Measurements from ENCODE around the gene SRD5A1.

DNA sequence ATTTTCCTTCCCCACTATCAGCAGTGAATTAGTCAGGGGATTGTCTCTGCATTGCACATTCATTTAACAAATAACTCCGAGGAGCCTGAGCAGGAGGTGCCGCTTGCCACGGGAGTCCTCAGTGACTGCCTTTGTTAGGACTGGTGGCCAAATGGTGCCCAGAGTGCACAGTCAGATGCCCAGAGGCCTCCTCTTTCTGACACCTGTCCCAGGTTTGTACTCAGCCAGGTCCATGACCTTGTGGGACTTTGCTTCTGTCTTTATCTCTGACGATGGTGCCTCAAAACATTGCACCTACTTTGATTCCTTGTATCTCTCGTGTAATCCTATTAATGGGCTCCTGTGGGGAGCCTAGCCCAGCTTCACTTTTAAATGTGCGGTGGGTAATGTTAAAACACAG lies 4.3 kb downstream of the SRD5A1 start:
- TF ChIP-seq POLR2A (IDR thresholded peaks at IDR 0.05; ENCODE audit: borderline replicate concordance, extremely low read depth, insufficient read depth, insufficient read length) (no peak), ZBTB33 (IDR thresholded peaks at IDR 0.05; ENCODE audit: extremely low read depth, insufficient replicate concordance, low read length) (no peak), ELF1 (IDR thresholded peaks at IDR 0.05; ENCODE audit: borderline replicate concordance, low read depth) (no peak), CTCF (IDR thresholded peaks at IDR 0.05 in 2 of 3, conservative IDR thresholded peaks at IDR 0.05 in 1 of 3; ENCODE audit: borderline replicate concordance in 1 of 3, insufficient read depth in 1 of 3, low read depth in 2 of 3, low read length in 2 of 3) (no peak), ATF3 (IDR thresholded peaks at IDR 0.05) (no peak), YY1 (IDR thresholded peaks at IDR 0.05; ENCODE audit: extremely low read depth, insufficient replicate concordance, low read depth, low read length) (no peak), SP1 (IDR thresholded peaks at IDR 0.05; ENCODE audit: low read depth) (no peak), ZFX (IDR thresholded peaks at IDR 0.05) (no peak), ZNF274 (IDR thresholded peaks at IDR 0.05; ENCODE audit: low read depth, low read length) (no peak), RAD21 (IDR thresholded peaks at IDR 0.05; ENCODE audit: low read depth) (no peak), EGR1 (IDR thresholded peaks at IDR 0.05; ENCODE audit: low read depth) (no peak), EZH2 (IDR thresholded peaks at IDR 0.05) (no peak), TCF7L2 (IDR thresholded peaks at IDR 0.05; ENCODE audit: borderline replicate concordance, extremely low read depth, insufficient read depth, insufficient read length) (no peak), SIN3A (IDR thresholded peaks at IDR 0.05; ENCODE audit: low read depth) (no peak)

Measured in HCT116 (cell line).